ENCODE data around the gene THEMIS.

The THEMIS gene

GRCh38 chr6:127833336-127833735 is 67.5 kb downstream of the THEMIS start:
- Histone ChIP-seq H3K79me2 (ENCODE audit: insufficient read depth, low read length) (no peaks in the 10 kb centered on the region), H3K27me3 (ENCODE audit: insufficient read depth, low read length, poor library complexity) (no peaks in the 10 kb centered on the region), H3K36me3 (ENCODE audit: insufficient read depth, low read length) (peaks cover 3% of the 10 kb centered on the region; the same call in 1 of the 2 replicates), H3K4me1 (ENCODE audit: insufficient read depth, low read length) (no peaks in the 10 kb centered on the region), H4K20me1 (ENCODE audit: insufficient read depth, low read length) (no peaks in the 10 kb centered on the region), H3K4me2 (ENCODE audit: insufficient read depth, low read length) (no peak overlapping the region), H2AFZ (ENCODE audit: low read depth, low read length) (no peak overlapping the region), H3K9me3 (ENCODE audit: insufficient read depth, low read length, severe bottlenecking) (no peaks in the 10 kb centered on the region), H3K27ac (ENCODE audit: low read length) (no peak overlapping the region), H3K9ac (ENCODE audit: low read depth, low read length) (no peak overlapping the region), H3K4me3 (ENCODE audit: low read depth in 1 of 2, low read length in 2 of 2) (no peak overlapping the region)
- DNase-seq (no peak), ATAC-seq (ENCODE audit: insufficient read depth, low read depth) (no peak)
- TF ChIP-seq EZH2 (IDR thresholded peaks at IDR 0.05; ENCODE audit: borderline replicate concordance, low read depth, low read length, severe bottlenecking) (no peak), CTCF (IDR thresholded peaks at IDR 0.05; ENCODE audit: borderline replicate concordance, extremely low read depth, low read length, poor library complexity, severe bottlenecking) (no peak)

GRCh38 chr6:127832381-127832780 is 68.5 kb downstream of the THEMIS start:
- H3K79me2 ChIP-seq (ENCODE audit: insufficient read depth, low read length): no peaks in the 10 kb centered on the region
- H3K36me3 ChIP-seq (ENCODE audit: insufficient read depth, low read length): peaks cover 3% of the 10 kb centered on the region; the same call in 1 of the 2 replicates
- H3K27me3 ChIP-seq (ENCODE audit: insufficient read depth, low read length, poor library complexity): no peaks in the 10 kb centered on the region
- no peak overlapping the region for H3K9ac ChIP-seq (ENCODE audit: low read depth, low read length)
- no peaks in the 10 kb centered on the region for H3K4me1 ChIP-seq (ENCODE audit: insufficient read depth, low read length)
- no peaks in the 10 kb centered on the region for H3K9me3 ChIP-seq (ENCODE audit: insufficient read depth, low read length, severe bottlenecking)
- H3K4me3 ChIP-seq (ENCODE audit: low read depth in 1 of 2, low read length in 2 of 2): no peak overlapping the region
- TF ChIP-seq CTCF (IDR thresholded peaks at IDR 0.05; ENCODE audit: borderline replicate concordance, extremely low read depth, low read length, poor library complexity, severe bottlenecking): no peak
- TF ChIP-seq EZH2 (IDR thresholded peaks at IDR 0.05; ENCODE audit: borderline replicate concordance, low read depth, low read length, severe bottlenecking): no peak
- H2AFZ ChIP-seq (ENCODE audit: low read depth, low read length): no peak overlapping the region
- no peaks in the 10 kb centered on the region for H4K20me1 ChIP-seq (ENCODE audit: insufficient read depth, low read length)
- H3K27ac ChIP-seq (ENCODE audit: low read length): no peak overlapping the region
- ATAC-seq (ENCODE audit: insufficient read depth, low read depth) (no peak), DNase-seq (no peak)
- H3K4me2 ChIP-seq (ENCODE audit: insufficient read depth, low read length): no peak overlapping the region

GRCh38 chr6:127824061-127824460 is 76.8 kb downstream of the THEMIS start:
- Histone ChIP-seq H3K79me2 (ENCODE audit: insufficient read depth, low read length) (no peaks in the 10 kb centered on the region), H3K27me3 (ENCODE audit: insufficient read depth, low read length, poor library complexity) (no peaks in the 10 kb centered on the region), H3K9me3 (ENCODE audit: insufficient read depth, low read length, severe bottlenecking) (no peaks in the 10 kb centered on the region), H3K4me3 (ENCODE audit: low read depth in 1 of 2, low read length in 2 of 2) (no peak overlapping the region), H2AFZ (ENCODE audit: low read depth, low read length) (no peak overlapping the region), H3K9ac (ENCODE audit: low read depth, low read length) (no peak overlapping the region), H4K20me1 (ENCODE audit: insufficient read depth, low read length) (no peaks in the 10 kb centered on the region), H3K36me3 (ENCODE audit: insufficient read depth, low read length) (no peaks in the 10 kb centered on the region), H3K27ac (ENCODE audit: low read length) (no peak overlapping the region), H3K4me2 (ENCODE audit: insufficient read depth, low read length) (no peak overlapping the region), H3K4me1 (ENCODE audit: insufficient read depth, low read length) (no peaks in the 10 kb centered on the region)
- no peak for DNase-seq
- TF ChIP-seq EZH2 (IDR thresholded peaks at IDR 0.05; ENCODE audit: borderline replicate concordance, low read depth, low read length, severe bottlenecking) (no peak), CTCF (IDR thresholded peaks at IDR 0.05; ENCODE audit: borderline replicate concordance, extremely low read depth, low read length, poor library complexity, severe bottlenecking) (no peak)
- no peak for ATAC-seq (ENCODE audit: insufficient read depth, low read depth)

GRCh38 chr6:127821431-127821830 is 79.4 kb downstream of the THEMIS start:
- no peaks in the 10 kb centered on the region for H3K79me2 ChIP-seq (ENCODE audit: insufficient read depth, low read length)
- no peaks in the 10 kb centered on the region for H3K36me3 ChIP-seq (ENCODE audit: insufficient read depth, low read length)
- ATAC-seq (ENCODE audit: insufficient read depth, low read depth) (no peak), DNase-seq (no peak)
- no peaks in the 10 kb centered on the region for H4K20me1 ChIP-seq (ENCODE audit: insufficient read depth, low read length)
- H3K9me3 ChIP-seq (ENCODE audit: insufficient read depth, low read length, severe bottlenecking): no peaks in the 10 kb centered on the region
- no peak overlapping the region for H2AFZ ChIP-seq (ENCODE audit: low read depth, low read length)
- peaks cover 5% of the 10 kb centered on the region; the same call in 1 of the 2 replicates for H3K4me1 ChIP-seq (ENCODE audit: insufficient read depth, low read length)
- H3K27ac ChIP-seq (ENCODE audit: low read length): no peak overlapping the region
- no peak overlapping the region for H3K4me2 ChIP-seq (ENCODE audit: insufficient read depth, low read length)
- no peak overlapping the region for H3K4me3 ChIP-seq (ENCODE audit: low read depth in 1 of 2, low read length in 2 of 2)
- no peak overlapping the region for H3K9ac ChIP-seq (ENCODE audit: low read depth, low read length)
- H3K27me3 ChIP-seq (ENCODE audit: insufficient read depth, low read length, poor library complexity): no peaks in the 10 kb centered on the region
- TF ChIP-seq EZH2 (IDR thresholded peaks at IDR 0.05; ENCODE audit: borderline replicate concordance, low read depth, low read length, severe bottlenecking): no peak
- no peak for TF ChIP-seq CTCF (IDR thresholded peaks at IDR 0.05; ENCODE audit: borderline replicate concordance, extremely low read depth, low read length, poor library complexity, severe bottlenecking)

All from DND-41 (cell line).